Ishikawa (cell line): ENCODE measurements around the gene RAPGEF6.

Source experiments
- CEBPB ChIP-seq: IDR thresholded peaks from 2 replicates; pipeline ENCODE4 v1.6.1; 2012
- CREB1 ChIP-seq: IDR thresholded peaks from 2 replicates; pipeline ENCODE4 v1.6.1; 2012; ENCODE audit warnings: low read depth
- EGR1 ChIP-seq: IDR thresholded peaks from 2 replicates; pipeline ENCODE4 v1.6.1; 2012
- EP300 ChIP-seq: IDR thresholded peaks from 2 replicates; pipeline ENCODE4 v1.6.1; 2012; ENCODE audit warnings: borderline replicate concordance
- FOXM1 ChIP-seq: IDR thresholded peaks from 2 replicates; pipeline ENCODE4 v1.6.1; 2012; ENCODE audit warnings: low read depth, borderline replicate concordance
- MAX ChIP-seq: IDR thresholded peaks from 2 replicates; pipeline ENCODE4 v1.6.1; 2012
- NFIC ChIP-seq: IDR thresholded peaks from 2 replicates; pipeline ENCODE4 v1.6.1; 2012
- RAD21 ChIP-seq: IDR thresholded peaks from 2 replicates; pipeline ENCODE4 v1.6.1; 2012; ENCODE audit warnings: low read depth
- REST ChIP-seq: IDR thresholded peaks from 2 replicates; pipeline ENCODE4 v1.6.1; 2012; ENCODE audit warnings: low read depth, mild to moderate bottlenecking
- TAF1 ChIP-seq: IDR thresholded peaks from 2 replicates; pipeline ENCODE4 v1.6.1; 2012; ENCODE audit warnings: low read depth, mild to moderate bottlenecking
- TCF12 ChIP-seq: IDR thresholded peaks from 2 replicates; pipeline ENCODE4 v1.6.1; 2012; ENCODE audit warnings: low read depth
- TEAD4 ChIP-seq: IDR thresholded peaks from 2 replicates; pipeline ENCODE4 v1.6.1; 2012
- USF1 ChIP-seq: IDR thresholded peaks from 2 replicates; pipeline ENCODE4 v1.6.1; 2012
- YY1 ChIP-seq: IDR thresholded peaks from 2 replicates; pipeline ENCODE4 v1.6.1; 2012; ENCODE audit warnings: low read depth
- ZBTB7A ChIP-seq: IDR thresholded peaks from 2 replicates; pipeline ENCODE4 v1.6.1; 2012; ENCODE audit warnings: low read depth

Gene RAPGEF6

GRCh38 chr5:131682175-131682574 lies 47.1 kb upstream of the RAPGEF6 start:
- no peak for TF ChIP-seq NFIC
- no peak for TF ChIP-seq CREB1
- TF ChIP-seq TAF1, result no peak
- no peak for TF ChIP-seq FOXM1
- no peak for TF ChIP-seq TEAD4
- TF ChIP-seq ZBTB7A, result no peak
- TF ChIP-seq RAD21, result no peak
- no peak for TF ChIP-seq YY1
- TF ChIP-seq CEBPB, result no peak
- no peak for TF ChIP-seq EGR1
- TF ChIP-seq TCF12, result no peak

GRCh38 chr5:131679911-131680310 lies 44.9 kb upstream of the RAPGEF6 start:
- no peak for TF ChIP-seq REST
- TF ChIP-seq CREB1, result no peak
- TF ChIP-seq TAF1, result no peak
- no peak for TF ChIP-seq MAX
- peak; percentile 40; the same call in 1 of the 2 replicates for TF ChIP-seq CEBPB
- TF ChIP-seq RAD21, result no peak

GRCh38 chr5:131677115-131677514 lies 42.1 kb upstream of the RAPGEF6 start:
- TF ChIP-seq EP300 (no peak), REST (no peak)

GRCh38 chr5:131672776-131673175 lies 37.7 kb upstream of the RAPGEF6 start:
- no peak for TF ChIP-seq MAX
- no peak for TF ChIP-seq CEBPB
- no peak for TF ChIP-seq EP300
- TF ChIP-seq CREB1, result no peak
- TF ChIP-seq EGR1, result no peak
- no peak for TF ChIP-seq USF1
- TF ChIP-seq REST, result no peak
- TF ChIP-seq RAD21, result no peak
- no peak for TF ChIP-seq NFIC
- TF ChIP-seq YY1, result no peak
- no peak for TF ChIP-seq TCF12
- no peak for TF ChIP-seq TAF1
- TF ChIP-seq FOXM1, result no peak
- TF ChIP-seq TEAD4, result no peak
- TF ChIP-seq ZBTB7A, result no peak

GRCh38 chr5:131671994-131672655 lies 37.1 kb upstream of the RAPGEF6 start:
- TF ChIP-seq EP300 (no peak), FOXM1 (no peak), MAX (no peak), CEBPB (no peak), TAF1 (no peak), CREB1 (no peak), REST (no peak), YY1 (no peak), EGR1 (no peak), RAD21 (no peak), ZBTB7A (no peak), TCF12 (no peak), NFIC (no peak), USF1 (no peak), TEAD4 (no peak)
